Measurements from ENCODE around the gene ZNF322.

The ZNF322 gene

GRCh38 chr6:26651133-26651781, 8.3 kb downstream of the ZNF322 start:
- Histone ChIP-seq H4K20me1 (ENCODE audit: insufficient read depth, low read length) (no peaks in the 10 kb centered on the region), H2AFZ (ENCODE audit: low read depth, low read length) (no peak overlapping the region), H3K4me1 (ENCODE audit: low read length) (no peaks in the 10 kb centered on the region), H3K4me3 (ENCODE audit: low read length) (no peak overlapping the region), H3K4me2 (ENCODE audit: low read length) (no peak overlapping the region), H3K9ac (ENCODE audit: low read length) (no peak overlapping the region), H3K36me3 (replicated peaks; ENCODE audit: low read depth, low read length) (peaks cover 26% of the 10 kb centered on the region), H3K79me2 (ENCODE audit: low read length) (no peaks in the 10 kb centered on the region), H3K27me3 (ENCODE audit: low read depth, low read length) (no peaks in the 10 kb centered on the region), H3K9me3 (ENCODE audit: insufficient read depth, low read length) (no peaks in the 10 kb centered on the region), H3K27ac (ENCODE audit: low read length) (no peak overlapping the region)
- TF ChIP-seq EZH2phosphoT487 (IDR thresholded peaks at IDR 0.05; ENCODE audit: low read depth), result no peak
- TF ChIP-seq, protein P1, sequence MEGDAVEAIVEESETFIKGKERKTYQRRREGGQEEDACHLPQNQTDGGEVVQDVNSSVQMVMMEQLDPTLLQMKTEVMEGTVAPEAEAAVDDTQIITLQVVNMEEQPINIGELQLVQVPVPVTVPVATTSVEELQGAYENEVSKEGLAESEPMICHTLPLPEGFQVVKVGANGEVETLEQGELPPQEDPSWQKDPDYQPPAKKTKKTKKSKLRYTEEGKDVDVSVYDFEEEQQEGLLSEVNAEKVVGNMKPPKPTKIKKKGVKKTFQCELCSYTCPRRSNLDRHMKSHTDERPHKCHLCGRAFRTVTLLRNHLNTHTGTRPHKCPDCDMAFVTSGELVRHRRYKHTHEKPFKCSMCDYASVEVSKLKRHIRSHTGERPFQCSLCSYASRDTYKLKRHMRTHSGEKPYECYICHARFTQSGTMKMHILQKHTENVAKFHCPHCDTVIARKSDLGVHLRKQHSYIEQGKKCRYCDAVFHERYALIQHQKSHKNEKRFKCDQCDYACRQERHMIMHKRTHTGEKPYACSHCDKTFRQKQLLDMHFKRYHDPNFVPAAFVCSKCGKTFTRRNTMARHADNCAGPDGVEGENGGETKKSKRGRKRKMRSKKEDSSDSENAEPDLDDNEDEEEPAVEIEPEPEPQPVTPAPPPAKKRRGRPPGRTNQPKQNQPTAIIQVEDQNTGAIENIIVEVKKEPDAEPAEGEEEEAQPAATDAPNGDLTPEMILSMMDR (IDR thresholded peaks at IDR 0.05; ENCODE audit: low read depth, low read length), result no peak

- Histone ChIP-seq H4K20me1 (ENCODE audit: insufficient read depth, low read length) (no peaks in the 10 kb centered on the region), H3K36me3 (replicated peaks; ENCODE audit: low read depth, low read length) (peaks cover 41% of the 10 kb centered on the region), H3K27me3 (ENCODE audit: low read depth, low read length) (no peaks in the 10 kb centered on the region), H3K27ac (ENCODE audit: low read length) (no peak overlapping the region), H3K4me2 (ENCODE audit: low read length) (no peak overlapping the region), H3K9me3 (ENCODE audit: insufficient read depth, low read length) (peaks cover 4% of the 10 kb centered on the region; the same call in 1 of the 2 replicates), H3K79me2 (ENCODE audit: low read length) (no peaks in the 10 kb centered on the region), H3K4me3 (ENCODE audit: low read length) (no peak overlapping the region), H3K9ac (ENCODE audit: low read length) (no peak overlapping the region), H2AFZ (ENCODE audit: low read depth, low read length) (no peak overlapping the region), H3K4me1 (ENCODE audit: low read length) (no peaks in the 10 kb centered on the region)
- TF ChIP-seq, protein P1 (IDR thresholded peaks at IDR 0.05; ENCODE audit: low read depth, low read length), result no peak
- TF ChIP-seq EZH2phosphoT487 (IDR thresholded peaks at IDR 0.05; ENCODE audit: low read depth), result no peak
These were observed 13.5 kb downstream of the ZNF322 start for GRCh38 chr6:26646074-26646473.

DNA sequence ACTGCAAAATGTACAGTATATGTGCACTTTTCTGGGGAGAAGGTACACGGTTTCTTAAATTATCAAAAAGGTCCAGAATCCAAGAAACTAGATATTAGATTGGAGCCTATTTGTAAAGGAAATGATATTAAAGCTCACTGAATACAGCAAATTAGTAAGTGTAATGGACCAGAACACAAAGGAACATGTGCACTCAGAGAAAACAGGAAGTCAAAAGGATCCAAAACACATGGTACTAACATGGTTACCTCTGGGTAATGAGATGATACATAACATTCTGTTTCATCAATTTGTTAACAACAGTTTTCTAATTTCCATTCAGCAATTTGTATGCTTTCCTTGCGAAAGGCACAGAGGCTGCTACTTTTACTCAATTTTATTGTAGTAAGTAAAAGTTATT, 18.7 kb downstream of the ZNF322 start:
- H3K27ac ChIP-seq (ENCODE audit: low read length), result no peak overlapping the region
- no peak overlapping the region for H3K9ac ChIP-seq (ENCODE audit: low read length)
- H4K20me1 ChIP-seq (ENCODE audit: insufficient read depth, low read length), result no peaks in the 10 kb centered on the region
- no peaks in the 10 kb centered on the region for H3K4me1 ChIP-seq (ENCODE audit: low read length)
- peaks cover 54% of the 10 kb centered on the region for H3K36me3 ChIP-seq (replicated peaks; ENCODE audit: low read depth, low read length)
- H3K9me3 ChIP-seq (ENCODE audit: insufficient read depth, low read length), result peaks cover 4% of the 10 kb centered on the region; the same call in 1 of the 2 replicates
- no peaks in the 10 kb centered on the region for H3K27me3 ChIP-seq (ENCODE audit: low read depth, low read length)
- no peak overlapping the region for H2AFZ ChIP-seq (ENCODE audit: low read depth, low read length)
- TF ChIP-seq EZH2phosphoT487 (IDR thresholded peaks at IDR 0.05; ENCODE audit: low read depth), result no peak
- TF ChIP-seq, protein P1 (IDR thresholded peaks at IDR 0.05; ENCODE audit: low read depth, low read length), result no peak
- no peak overlapping the region for H3K4me2 ChIP-seq (ENCODE audit: low read length)
- H3K79me2 ChIP-seq (ENCODE audit: low read length), result no peaks in the 10 kb centered on the region
- no peak overlapping the region for H3K4me3 ChIP-seq (ENCODE audit: low read length)

- H3K27ac ChIP-seq (ENCODE audit: low read length), result no peak overlapping the region
- H3K9me3 ChIP-seq (ENCODE audit: insufficient read depth, low read length), result no peaks in the 10 kb centered on the region
- H3K4me1 ChIP-seq (ENCODE audit: low read length), result no peaks in the 10 kb centered on the region
- peaks cover 5% of the 10 kb centered on the region for H3K36me3 ChIP-seq (replicated peaks; ENCODE audit: low read depth, low read length)
- no peaks in the 10 kb centered on the region for H4K20me1 ChIP-seq (ENCODE audit: insufficient read depth, low read length)
- no peak overlapping the region for H3K4me3 ChIP-seq (ENCODE audit: low read length)
- H3K79me2 ChIP-seq (ENCODE audit: low read length), result no peaks in the 10 kb centered on the region
- no peak overlapping the region for H3K9ac ChIP-seq (ENCODE audit: low read length)
- H3K27me3 ChIP-seq (ENCODE audit: low read depth, low read length), result no peaks in the 10 kb centered on the region
- TF ChIP-seq EZH2phosphoT487 (IDR thresholded peaks at IDR 0.05; ENCODE audit: low read depth), result no peak
- TF ChIP-seq, protein P1 (IDR thresholded peaks at IDR 0.05; ENCODE audit: low read depth, low read length), result no peak
- no peak overlapping the region for H2AFZ ChIP-seq (ENCODE audit: low read depth, low read length)
- H3K4me2 ChIP-seq (ENCODE audit: low read length), result no peak overlapping the region
These were observed 30.2 kb downstream of the ZNF322 start for GRCh38 chr6:26629359-26629758.
